Measurements from ENCODE around the gene SRGN. TPM values are rescaled to one million over a fixed set of nuclear protein-coding genes. Genes with fewer than 3 reads are reported as not detected.
A peak's percentile ranks its signal among the peaks of the same experiment; 100 is the strongest.
"Not testable (repeated sequence)": the region's sequence is repeated elsewhere in the genome, so short reads cannot be mapped to it uniquely, and the experiment has no call there.

Gene SRGN, protein sequence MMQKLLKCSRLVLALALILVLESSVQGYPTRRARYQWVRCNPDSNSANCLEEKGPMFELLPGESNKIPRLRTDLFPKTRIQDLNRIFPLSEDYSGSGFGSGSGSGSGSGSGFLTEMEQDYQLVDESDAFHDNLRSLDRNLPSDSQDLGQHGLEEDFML
- 65.8 and 127 TPM in 2 replicates for total RNA-seq (ENCODE audit: low replicate concordance)

DNA sequence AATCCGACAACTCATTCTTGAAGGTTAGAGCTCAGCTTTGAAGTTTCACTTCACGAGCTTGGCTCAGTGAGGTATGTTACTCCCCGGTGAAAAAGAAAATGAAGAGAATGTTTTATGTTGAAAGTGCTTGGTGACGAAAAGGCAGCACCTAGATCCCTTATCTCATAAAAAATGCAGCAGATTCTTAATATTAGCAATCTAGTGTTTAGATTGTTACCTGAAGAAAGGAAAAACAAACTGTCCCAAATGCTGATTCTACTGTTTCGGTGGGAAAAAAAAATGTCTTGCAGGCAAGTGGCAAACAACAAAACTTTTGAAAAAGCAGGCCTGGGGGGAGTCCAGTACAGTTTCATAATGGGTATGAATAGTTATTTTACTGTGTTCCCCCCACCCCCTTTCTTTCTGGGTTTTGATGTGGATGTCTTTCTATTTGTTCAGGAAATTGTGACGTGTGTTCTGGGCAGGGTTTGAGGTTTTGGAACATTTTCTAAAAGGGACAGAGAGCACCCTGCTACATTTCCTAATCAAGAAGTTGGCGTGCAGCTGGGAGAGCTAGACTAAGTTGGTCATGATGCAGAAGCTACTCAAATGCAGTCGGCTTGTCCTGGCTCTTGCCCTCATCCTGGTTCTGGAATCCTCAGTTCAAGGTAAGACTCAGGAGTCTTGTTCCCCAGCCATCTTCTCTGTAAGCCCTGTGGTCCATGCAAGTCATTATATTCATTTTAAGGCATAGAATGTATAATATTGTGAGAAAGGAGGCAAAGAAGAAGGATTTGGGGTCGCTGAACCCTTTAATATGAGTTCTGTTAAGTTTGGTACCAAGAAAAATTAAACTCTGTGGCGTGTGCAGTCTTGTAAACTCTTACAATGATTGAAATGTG, at the start of gene SRGN:
Gene SRGN, plus strand, starts transcription at position 514 of the 881 bp plus-strand sequence. Its CDS starts 55 bp downstream, at position 569.
- DNase-seq (ENCODE audit: low read depth) = peak; percentile 99
- TF ChIP-seq, protein P1, sequence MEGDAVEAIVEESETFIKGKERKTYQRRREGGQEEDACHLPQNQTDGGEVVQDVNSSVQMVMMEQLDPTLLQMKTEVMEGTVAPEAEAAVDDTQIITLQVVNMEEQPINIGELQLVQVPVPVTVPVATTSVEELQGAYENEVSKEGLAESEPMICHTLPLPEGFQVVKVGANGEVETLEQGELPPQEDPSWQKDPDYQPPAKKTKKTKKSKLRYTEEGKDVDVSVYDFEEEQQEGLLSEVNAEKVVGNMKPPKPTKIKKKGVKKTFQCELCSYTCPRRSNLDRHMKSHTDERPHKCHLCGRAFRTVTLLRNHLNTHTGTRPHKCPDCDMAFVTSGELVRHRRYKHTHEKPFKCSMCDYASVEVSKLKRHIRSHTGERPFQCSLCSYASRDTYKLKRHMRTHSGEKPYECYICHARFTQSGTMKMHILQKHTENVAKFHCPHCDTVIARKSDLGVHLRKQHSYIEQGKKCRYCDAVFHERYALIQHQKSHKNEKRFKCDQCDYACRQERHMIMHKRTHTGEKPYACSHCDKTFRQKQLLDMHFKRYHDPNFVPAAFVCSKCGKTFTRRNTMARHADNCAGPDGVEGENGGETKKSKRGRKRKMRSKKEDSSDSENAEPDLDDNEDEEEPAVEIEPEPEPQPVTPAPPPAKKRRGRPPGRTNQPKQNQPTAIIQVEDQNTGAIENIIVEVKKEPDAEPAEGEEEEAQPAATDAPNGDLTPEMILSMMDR (IDR thresholded peaks at IDR 0.05; ENCODE audit: insufficient read depth, low read length) = no peak
- peak within 1 kb of the TSS; percentile 73 for H3K4me3 ChIP-seq (ENCODE audit: low read depth, low read length)

DNA sequence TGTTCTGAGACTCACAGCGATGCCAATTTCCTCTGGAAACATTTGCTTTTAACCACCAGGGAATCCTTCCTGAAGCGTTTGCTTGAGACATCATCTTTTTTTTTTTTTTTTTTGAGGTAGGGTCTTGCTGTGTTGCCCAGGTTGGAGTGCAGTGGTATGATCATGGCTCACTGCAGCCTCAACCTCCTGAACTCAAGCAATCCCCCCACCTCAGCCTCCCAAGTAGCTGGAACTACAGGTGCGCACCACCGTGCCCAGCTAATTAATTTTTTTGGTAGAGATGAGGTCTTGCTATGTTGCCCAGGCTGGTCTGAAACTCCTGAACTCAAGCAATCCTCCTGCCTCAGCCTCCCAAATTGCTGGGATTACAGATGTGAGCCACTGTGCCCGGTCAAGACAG, 47.0 kb upstream of the SRGN start:
- H3K4me3 ChIP-seq (ENCODE audit: low read depth, low read length) = not testable (repeated sequence)

DNA sequence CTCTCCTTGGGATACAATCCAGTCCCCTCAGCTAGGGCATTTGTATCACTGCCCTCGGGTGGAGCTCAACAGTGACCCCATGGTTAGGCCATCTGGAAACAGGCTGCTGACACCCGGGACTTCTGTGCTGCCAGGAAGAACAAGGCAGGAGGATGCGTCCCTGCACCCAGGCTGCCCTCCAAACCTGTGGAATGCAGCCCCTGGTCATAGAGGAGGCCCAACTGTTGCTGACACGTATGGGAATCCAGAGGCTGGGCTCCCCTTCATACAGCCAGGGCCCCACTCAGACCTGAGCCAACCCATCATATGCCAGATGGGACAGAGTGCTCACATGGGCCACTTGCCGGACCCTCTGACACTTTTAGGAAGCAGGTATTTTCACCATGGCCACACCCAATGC, 45.5 kb upstream of the SRGN start:
- no peak for DNase-seq (ENCODE audit: low read depth)
- no peak overlapping the region for H3K4me3 ChIP-seq (ENCODE audit: low read depth, low read length)
- TF ChIP-seq, protein P1 (IDR thresholded peaks at IDR 0.05; ENCODE audit: insufficient read depth, low read length) = no peak

More for the DNA sequence above, 47.0 kb upstream of the SRGN start:
- DNase-seq (ENCODE audit: low read depth) = not testable (repeated sequence)

DNA sequence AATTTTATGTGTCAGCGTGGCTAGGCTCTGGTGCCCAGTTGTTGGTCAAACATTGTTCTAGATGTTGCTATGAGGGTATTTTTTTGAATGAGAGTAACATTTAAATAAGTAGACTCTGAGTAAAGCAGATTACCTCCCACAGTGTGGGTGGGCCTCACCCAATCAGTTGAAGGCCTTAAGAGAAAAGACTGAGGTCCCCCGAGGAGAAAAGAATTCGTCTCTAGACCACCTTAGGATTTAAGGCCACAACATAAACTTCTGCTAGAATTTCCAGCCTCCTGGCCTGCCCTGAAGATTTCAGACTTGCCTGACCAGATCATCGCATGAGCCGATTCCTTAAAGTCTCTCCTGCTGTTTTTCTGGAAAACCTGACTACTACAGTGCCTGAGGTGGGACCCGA, 45.1 kb upstream of the SRGN start:
- TF ChIP-seq, protein P1 (IDR thresholded peaks at IDR 0.05; ENCODE audit: insufficient read depth, low read length) = no peak
- no peak for DNase-seq (ENCODE audit: low read depth)
- no peak overlapping the region for H3K4me3 ChIP-seq (ENCODE audit: low read depth, low read length)

DNA sequence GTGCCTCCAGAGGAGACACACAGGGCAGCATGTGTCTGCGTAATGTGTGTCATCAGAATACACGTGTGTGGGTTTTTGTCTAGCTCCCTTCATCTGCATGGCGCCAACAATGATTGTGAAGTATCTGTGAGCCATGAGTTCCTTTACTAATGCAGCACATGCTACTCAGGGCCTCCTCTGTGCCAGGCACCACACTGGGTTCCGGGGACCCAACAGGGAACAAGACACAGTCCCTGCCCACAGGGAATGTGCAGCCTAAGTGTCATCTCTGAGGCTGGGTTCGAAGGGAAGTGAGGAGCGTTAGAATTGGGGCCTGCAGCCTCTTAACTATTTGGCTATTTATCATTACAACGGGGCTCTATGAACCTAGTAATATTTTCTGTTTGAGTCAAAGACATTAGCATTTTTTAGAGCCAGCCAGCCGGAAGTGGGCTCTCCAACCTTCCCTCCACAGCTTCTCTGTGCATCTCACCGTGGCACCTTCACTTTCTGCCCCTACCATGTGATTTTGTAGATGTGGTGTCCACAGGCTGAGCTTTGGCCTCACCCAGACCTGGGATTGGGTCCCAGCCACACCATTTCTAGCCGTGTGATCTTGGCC, 43.9 kb upstream of the SRGN start:
- TF ChIP-seq, protein P1 (IDR thresholded peaks at IDR 0.05; ENCODE audit: insufficient read depth, low read length) = no peak
- no peak overlapping the region for H3K4me3 ChIP-seq (ENCODE audit: low read depth, low read length)
- DNase-seq (ENCODE audit: low read depth) = no peak

DNA sequence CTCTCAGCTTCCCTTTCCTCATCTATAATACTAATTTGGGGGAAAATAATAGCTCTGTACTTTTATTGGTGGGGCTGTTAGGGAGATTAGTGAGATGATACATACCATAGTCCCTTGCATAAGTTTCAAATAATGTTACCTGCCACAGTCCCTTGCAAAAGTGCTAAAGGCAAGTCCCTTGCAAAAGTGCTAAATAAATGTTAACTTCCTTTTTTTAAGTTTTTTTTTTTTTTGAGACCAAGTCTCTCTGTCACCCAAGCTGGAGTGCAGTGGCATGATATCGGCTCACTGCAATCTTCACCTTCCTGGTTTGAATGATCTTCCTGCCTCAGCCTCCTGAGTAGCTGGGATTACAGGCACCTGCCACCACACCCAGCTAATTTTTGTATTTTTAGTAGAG, 43.4 kb upstream of the SRGN start:
- no peak for DNase-seq (ENCODE audit: low read depth)
- TF ChIP-seq, protein P1 (IDR thresholded peaks at IDR 0.05; ENCODE audit: insufficient read depth, low read length) = no peak
- no peak overlapping the region for H3K4me3 ChIP-seq (ENCODE audit: low read depth, low read length)
